ENCODE data around the gene IGSF9. TPM values are rescaled to one million over a fixed set of nuclear protein-coding genes. Genes with fewer than 3 reads are reported as not detected.

Gene IGSF9
- total and polyA plus RNA-seq, 2 of the 13 experiments (the other 11 are each of a cell fraction or from before 2014, with no cell fraction given), result 0.03 TPM; not detected in 1

- ChIA-PET CTCF (ENCODE audit: low intra/inter-chr PET ratio, low total read pairs) (no interaction called here), POLR2A (no interaction called here)
- DNase-seq (ENCODE audit: low spot score) (no peak), FAIRE-seq (no peak), ATAC-seq (no peak)
- peaks cover 9% of the 10 kb centered on the region for H3K4me1 ChIP-seq (ENCODE audit: insufficient read depth, low read length)
- no peak for TF ChIP-seq PHB2 (IDR thresholded peaks at IDR 0.05; ENCODE audit: partially characterized antibody)
- TF ChIP-seq FOXK1 (CRISPR knock-in tag; IDR thresholded peaks at IDR 0.05; ENCODE audit: borderline replicate concordance, low read depth), result no peak
- TF ChIP-seq ZNF251 (CRISPR knock-in tag; IDR thresholded peaks at IDR 0.05), result no peak
- no peak for TF ChIP-seq RBFOX2 (IDR thresholded peaks at IDR 0.05; ENCODE audit: low read depth, low read length)
- TF ChIP-seq GPBP1L1 (CRISPR knock-in tag; IDR thresholded peaks at IDR 0.05), result no peak
- no peak for TF ChIP-seq ZNF839 (CRISPR knock-in tag; IDR thresholded peaks at IDR 0.05; ENCODE audit: borderline replicate concordance)
- TF ChIP-seq KLF12 (CRISPR knock-in tag; IDR thresholded peaks at IDR 0.05; ENCODE audit: borderline replicate concordance), result no peak
- TF ChIP-seq ZNF460 (CRISPR knock-in tag; IDR thresholded peaks at IDR 0.05; ENCODE audit: borderline replicate concordance), result no peak
- no peak for TF ChIP-seq ZBTB34 (CRISPR knock-in tag; IDR thresholded peaks at IDR 0.05)
- no peak for TF ChIP-seq JUNB (CRISPR knock-in tag; IDR thresholded peaks at IDR 0.05; ENCODE audit: borderline replicate concordance)
- no peak for TF ChIP-seq ZNF841 (CRISPR knock-in tag; IDR thresholded peaks at IDR 0.05; ENCODE audit: borderline replicate concordance)
- TF ChIP-seq POGK (CRISPR knock-in tag; conservative IDR thresholded peaks at IDR 0.05), result no peak
- TF ChIP-seq NCOA2 (CRISPR knock-in tag; IDR thresholded peaks at IDR 0.05), result no peak
- TF ChIP-seq ZKSCAN5 (CRISPR knock-in tag; IDR thresholded peaks at IDR 0.05), result no peak
- TF ChIP-seq ZFX (CRISPR knock-in tag; IDR thresholded peaks at IDR 0.05; ENCODE audit: low read depth), result no peak
- TF ChIP-seq ZNF83 (CRISPR knock-in tag; IDR thresholded peaks at IDR 0.05; ENCODE audit: borderline replicate concordance), result no peak
- H3K9ac ChIP-seq (ENCODE audit: insufficient read depth, low read depth, low read length), result no peak overlapping the region
- no peaks in the 10 kb centered on the region for H3K36me3 ChIP-seq (replicated peaks in 1 of 2; ENCODE audit: control insufficient read depth in 1 of 2, insufficient read depth in 2 of 2, low read length in 2 of 2)
- no peak overlapping the region for H3K27ac ChIP-seq (ENCODE audit: extremely low read length, insufficient read depth, low read length)
- 21% methylated on average over 2 of the region's 2 CpGs for WGBS (ENCODE audit: low lambda C conversion rate)
- H3K4me2 ChIP-seq (ENCODE audit: low read depth, low read length), result no peak overlapping the region
- BruUV-seq (replicated peaks), result no TSS peak
- H3K79me2 ChIP-seq (ENCODE audit: insufficient read depth, low read length), result no peaks in the 10 kb centered on the region
- no peak overlapping the region for H3K4me3 ChIP-seq (replicated peaks in 1 of 3; ENCODE audit: insufficient read depth in 1 of 3, low read depth in 2 of 3, low read length in 3 of 3)
- intact Hi-C loops (cut with micrococcal nuclease; ENCODE audit: unreplicated experiment), result no loop called here
- H4K20me1 ChIP-seq (ENCODE audit: insufficient read depth, low read length), result no peaks in the 10 kb centered on the region
- H3K27me3 ChIP-seq (ENCODE audit: control insufficient read depth in 1 of 2, insufficient read depth in 2 of 2, low read length in 2 of 2), result peaks cover 0 to 23% of the 10 kb centered on the region in 2 experiments; a peak in 4 of 5 replicates
- H3K9me3 ChIP-seq (ENCODE audit: low read length), result no peaks in the 10 kb centered on the region
- no peak overlapping the region for H2AFZ ChIP-seq (ENCODE audit: low read length)
- in situ Hi-C loops (cut with HindIII; ENCODE audit: extremely low pct_ligation_motif_present, low pct_unique_long_range_greater_than_20kb), result no loop called here
Measured at GRCh38 chr1:159965263-159965662, 19.9 kb upstream of the IGSF9 start.
